HG02840 (cell line): Measurements from ENCODE around the gene KLHL3.

Experiments
- ATAC-seq: cut with Tn5 transposase; IDR thresholded peaks from one replicate; pipeline ENCODE4 v1.9.1; 2021; ENCODE audit warnings: mild to moderate bottlenecking, moderate library complexity, moderate number of reproducible peaks; ENCODE audit not compliant: unreplicated experiment, low FRiP score

Gene KLHL3

GRCh38 chr5:137594717-137595116, 141.2 kb downstream of the KLHL3 start:
- no peak for ATAC-seq

GRCh38 chr5:137592317-137592716, 143.6 kb downstream of the KLHL3 start:
- no peak for ATAC-seq

- ATAC-seq, result no peak
Measured at GRCh38 chr5:137589185-137589584, 146.7 kb downstream of the KLHL3 start.

GRCh38 chr5:137587919-137588318, 148.0 kb downstream of the KLHL3 start:
- ATAC-seq, result no peak

GRCh38 chr5:137584262-137584661, 151.6 kb downstream of the KLHL3 start:
- ATAC-seq, result no peak

- no peak for ATAC-seq
Measured at GRCh38 chr5:137583129-137583528, 152.8 kb downstream of the KLHL3 start.

- no peak for ATAC-seq
Measured at GRCh38 chr5:137582218-137582617, 153.7 kb downstream of the KLHL3 start.

GRCh38 chr5:137581776-137582175, 154.1 kb downstream of the KLHL3 start:
- no peak for ATAC-seq

GRCh38 chr5:137580030-137580429, 155.9 kb downstream of the KLHL3 start:
- ATAC-seq, result no peak

- ATAC-seq, result no peak
Measured at GRCh38 chr5:137575847-137576246, 160.0 kb downstream of the KLHL3 start.

- no peak for ATAC-seq
Measured at GRCh38 chr5:137575211-137575610, 160.7 kb downstream of the KLHL3 start.

- ATAC-seq, result no peak
Measured at GRCh38 chr5:137573376-137573775, 162.5 kb downstream of the KLHL3 start.

GRCh38 chr5:137572042-137572695, 163.7 kb downstream of the KLHL3 start:
- ATAC-seq, result no peak

- ATAC-seq, result no peak
Measured at GRCh38 chr5:137570070-137570469, 165.8 kb downstream of the KLHL3 start.
